Smooth muscle cell (in vitro differentiated cells): ENCODE results near the gene CAPN9. TPM values are rescaled to one million over a fixed set of nuclear protein-coding genes. Genes with fewer than 3 reads are reported as not detected.

Experiments
- DNase-seq: peaks from one replicate; lab custom pipeline; 2025; ENCODE audit not compliant: unreplicated experiment; lab: John Stamatoyannopoulos, UW
- H2AFZ ChIP-seq: fragments of 200-600 bp; sonication (generic); 2 replicates; pipeline ENCODE4 v1.6.0; 2016; ENCODE audit warnings: antibody characterized with exemption, low read depth, mild to moderate bottlenecking
- H3F3A ChIP-seq: fragments of 200-600 bp; sonication (generic); 2 replicates; pipeline ENCODE4 v1.6.0; 2017; ENCODE audit warnings: antibody characterized with exemption, low read depth
- H3K27ac ChIP-seq: fragments of 200-600 bp; sonication (generic); 2 replicates; pipeline ENCODE4 v1.5.1; 2016; ENCODE audit warnings: low read depth, mild to moderate bottlenecking
- H3K27me3 ChIP-seq: fragments of 200-600 bp; sonication (generic); 2 replicates; pipeline ENCODE4 v1.6.1; 2016; ENCODE audit warnings: low read depth, mild to moderate bottlenecking
- H3K36me3 ChIP-seq: fragments of 200-600 bp; sonication (generic); 2 replicates; pipeline ENCODE4 v1.5.1; 2016; ENCODE audit warnings: low read depth
- H3K4me1 ChIP-seq: fragments of 200-600 bp; sonication (generic); 2 replicates; pipeline ENCODE4 v1.5.1; 2016; ENCODE audit warnings: low read depth
- H3K4me2 ChIP-seq: fragments of 200-600 bp; sonication (generic); 2 replicates; pipeline ENCODE4 v1.6.0; 2016; ENCODE audit warnings: mild to moderate bottlenecking
- H3K4me3 ChIP-seq: fragments of 200-600 bp; sonication (generic); 2 replicates; pipeline ENCODE4 v1.5.1; 2016; ENCODE audit warnings: mild to moderate bottlenecking
- H3K79me2 ChIP-seq: fragments of 200-600 bp; sonication (generic); 2 replicates; pipeline ENCODE4 v1.6.0; 2016; ENCODE audit warnings: low read depth, mild to moderate bottlenecking
- H3K9ac ChIP-seq: fragments of 200-600 bp; sonication (generic); 2 replicates; pipeline ENCODE4 v1.6.0; 2016; ENCODE audit warnings: low read depth
- H3K9me3 ChIP-seq: fragments of 200-600 bp; sonication (generic); replicated peaks from 2 replicates; pipeline ENCODE4 v1.5.1; 2016; ENCODE audit warnings: low read depth
- H4K20me1 ChIP-seq: fragments of 200-600 bp; sonication (generic); 2 replicates; pipeline ENCODE4 v1.6.0; 2016; ENCODE audit warnings: low read depth
- WGBS: methylation state at CpG from one replicate; pipeline ENCODE4 v1.1.7; 2016; ENCODE audit warnings: low lambda C conversion rate; 5-methylcytosine and 5-hydroxymethylcytosine counted together
- polyA plus RNA-seq: library from polyadenylated mRNA; unstranded; fragments of >200 nt; fragmentation: Nextera tagmentation; extraction: Ambion mirVana; gene quantifications from 2 replicates; pipeline ENCODE4 v1.2.1, GENCODE V29; 2016
- total RNA-seq: library from RNA; depleted of rRNA; stranded (reverse); fragments of >200 nt; gene quantifications from 2 replicates; pipeline ENCODE4 v1.2.3, GENCODE V29; 2014
- TF ChIP-seq, protein P1 (sequence below): fragments of 200-600 bp; sonication (generic); IDR thresholded peaks from 2 replicates; pipeline ENCODE4 v1.5.1; 2017; ENCODE audit warnings: borderline replicate concordance, mild to moderate bottlenecking, antibody characterized with exemption; ENCODE audit not compliant: insufficient read depth, poor library complexity, severe bottlenecking

Gene CAPN9
- total and polyA plus RNA-seq, 2 experiments from 2014 or later, result not detected

DNA sequence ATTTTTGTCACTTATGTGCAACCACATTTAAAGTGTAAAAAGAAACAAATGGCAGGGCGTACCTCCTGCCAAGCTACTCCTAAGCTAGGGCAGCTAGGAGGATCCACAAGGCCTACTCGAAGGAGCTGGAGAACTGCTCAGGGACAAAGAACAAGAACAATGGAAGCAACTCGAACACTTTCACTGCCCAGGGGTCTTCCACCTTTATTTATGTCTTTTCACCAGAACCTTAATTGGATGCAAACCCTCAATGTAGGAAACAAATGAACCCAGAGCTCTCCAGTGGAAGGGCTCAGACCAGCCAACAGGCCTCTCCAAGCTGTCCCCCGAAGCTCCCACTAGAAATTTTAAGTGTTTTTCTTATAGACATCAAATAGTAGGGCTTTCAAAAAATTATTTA, 81.2 kb downstream of the CAPN9 start:
- DNase-seq, result no peak

DNA sequence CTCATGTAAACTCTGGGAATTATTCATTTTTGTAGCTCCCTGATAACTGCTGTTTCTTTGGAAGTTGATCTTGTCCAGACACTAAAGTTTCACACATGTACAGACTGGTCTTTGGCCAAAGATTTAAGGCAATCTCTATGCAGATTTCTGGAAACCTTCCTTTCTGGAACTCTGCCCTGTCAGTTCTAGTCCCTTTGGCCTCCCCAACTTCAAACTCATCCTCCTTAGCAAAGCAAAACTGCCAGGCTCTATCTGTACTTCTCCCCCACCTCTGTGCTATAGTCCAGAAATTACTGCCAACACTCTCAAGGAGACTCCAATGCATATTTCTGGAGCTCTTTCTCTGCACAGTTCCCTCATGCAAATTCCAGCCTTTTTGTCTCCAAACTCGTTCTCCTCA, 84.6 kb downstream of the CAPN9 start:
- H3K4me3 ChIP-seq, result no peak overlapping the region
- peaks cover 11% of the 10 kb centered on the region for H3F3A ChIP-seq
- H3K27ac ChIP-seq, result no peak overlapping the region
- TF ChIP-seq, protein P1, sequence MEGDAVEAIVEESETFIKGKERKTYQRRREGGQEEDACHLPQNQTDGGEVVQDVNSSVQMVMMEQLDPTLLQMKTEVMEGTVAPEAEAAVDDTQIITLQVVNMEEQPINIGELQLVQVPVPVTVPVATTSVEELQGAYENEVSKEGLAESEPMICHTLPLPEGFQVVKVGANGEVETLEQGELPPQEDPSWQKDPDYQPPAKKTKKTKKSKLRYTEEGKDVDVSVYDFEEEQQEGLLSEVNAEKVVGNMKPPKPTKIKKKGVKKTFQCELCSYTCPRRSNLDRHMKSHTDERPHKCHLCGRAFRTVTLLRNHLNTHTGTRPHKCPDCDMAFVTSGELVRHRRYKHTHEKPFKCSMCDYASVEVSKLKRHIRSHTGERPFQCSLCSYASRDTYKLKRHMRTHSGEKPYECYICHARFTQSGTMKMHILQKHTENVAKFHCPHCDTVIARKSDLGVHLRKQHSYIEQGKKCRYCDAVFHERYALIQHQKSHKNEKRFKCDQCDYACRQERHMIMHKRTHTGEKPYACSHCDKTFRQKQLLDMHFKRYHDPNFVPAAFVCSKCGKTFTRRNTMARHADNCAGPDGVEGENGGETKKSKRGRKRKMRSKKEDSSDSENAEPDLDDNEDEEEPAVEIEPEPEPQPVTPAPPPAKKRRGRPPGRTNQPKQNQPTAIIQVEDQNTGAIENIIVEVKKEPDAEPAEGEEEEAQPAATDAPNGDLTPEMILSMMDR, result no peak
- no peaks in the 10 kb centered on the region for H3K79me2 ChIP-seq
- 25% methylated on average over 1 of the region's 1 CpG for WGBS
- no peaks in the 10 kb centered on the region for H3K9me3 ChIP-seq
- H2AFZ ChIP-seq, result no peak overlapping the region
- no peaks in the 10 kb centered on the region for H3K36me3 ChIP-seq
- H3K4me2 ChIP-seq, result no peak overlapping the region
- H3K27me3 ChIP-seq, result no peaks in the 10 kb centered on the region
- H4K20me1 ChIP-seq, result no peaks in the 10 kb centered on the region
- no peak overlapping the region for H3K9ac ChIP-seq
- no peak for DNase-seq
- H3K4me1 ChIP-seq, result peaks cover 5% of the 10 kb centered on the region

More for the DNA sequence above, 81.2 kb downstream of the CAPN9 start:
- no peaks in the 10 kb centered on the region for H3K36me3 ChIP-seq
- H3K4me3 ChIP-seq, result no peak overlapping the region
- WGBS, result 95% methylated on average over 4 of the region's 4 CpGs
- TF ChIP-seq, protein P1, result no peak
- H4K20me1 ChIP-seq, result no peaks in the 10 kb centered on the region
- no peak overlapping the region for H3K27ac ChIP-seq
- H3K79me2 ChIP-seq, result no peaks in the 10 kb centered on the region
- H3K27me3 ChIP-seq, result no peaks in the 10 kb centered on the region
- no peak overlapping the region for H3K9ac ChIP-seq
- H3K9me3 ChIP-seq, result no peaks in the 10 kb centered on the region
- peaks cover 11% of the 10 kb centered on the region for H3F3A ChIP-seq
- no peak overlapping the region for H2AFZ ChIP-seq
- peaks cover 5% of the 10 kb centered on the region for H3K4me1 ChIP-seq
- H3K4me2 ChIP-seq, result no peak overlapping the region

- Histone ChIP-seq H3K9me3 (no peaks in the 10 kb centered on the region), H3K4me3 (no peak overlapping the region), H3F3A (peaks cover 11% of the 10 kb centered on the region), H2AFZ (no peak overlapping the region), H3K27me3 (no peaks in the 10 kb centered on the region), H3K36me3 (no peaks in the 10 kb centered on the region), H3K9ac (no peak overlapping the region), H3K4me1 (peaks cover 5% of the 10 kb centered on the region), H4K20me1 (no peaks in the 10 kb centered on the region), H3K27ac (no peak overlapping the region), H3K79me2 (no peaks in the 10 kb centered on the region), H3K4me2 (no peak overlapping the region)
- no peak for DNase-seq
- TF ChIP-seq, protein P1, result no peak
- WGBS, result 96% methylated on average over 1 of the region's 1 CpG
Observed at GRCh38 chr1:230832476-230832875, 85.3 kb downstream of the CAPN9 start.

GRCh38 chr1:230833511-230833910, 86.3 kb downstream of the CAPN9 start:
- no peaks in the 10 kb centered on the region for H3K36me3 ChIP-seq
- no peaks in the 10 kb centered on the region for H3K79me2 ChIP-seq
- no peaks in the 10 kb centered on the region for H3K9me3 ChIP-seq
- H4K20me1 ChIP-seq, result no peaks in the 10 kb centered on the region
- peaks cover 11% of the 10 kb centered on the region for H3F3A ChIP-seq
- H3K4me1 ChIP-seq, result no peaks in the 10 kb centered on the region
- no peak overlapping the region for H3K27ac ChIP-seq
- no peak overlapping the region for H3K4me3 ChIP-seq
- no peaks in the 10 kb centered on the region for H3K27me3 ChIP-seq
- 97% methylated on average over 3 of the region's 3 CpGs for WGBS
- H2AFZ ChIP-seq, result no peak overlapping the region
- no peak overlapping the region for H3K9ac ChIP-seq
- no peak for DNase-seq
- no peak overlapping the region for H3K4me2 ChIP-seq
- TF ChIP-seq, protein P1, result no peak
